ENCODE data around the gene NRIP2.

- TF ChIP-seq GATA2 (IDR thresholded peaks at IDR 0.05; ENCODE audit: low read depth, low read length): no peak
- no peak for TF ChIP-seq GATA3 (IDR thresholded peaks at IDR 0.05; ENCODE audit: low read depth, low read length)
Measured at GRCh38 chr12:2835691-2836403, 1.0 kb upstream of the NRIP2 start.
